Stimulated activated CD8-positive, alpha-beta memory T cell treated with anti-CD3 and anti-CD28 coated beads, Interleukin-4, amount 100 ng/mL, for 1 hour (primary cell): ENCODE results near the gene E2F8.

Experiments used
- DNase-seq, 2 donors: peaks; one replicate each; pipeline ENCODE4 v3.0.0-alpha.2; 2020; ENCODE audit warnings: low read depth in 2 of 2, low spot score in 1 of 2

Gene E2F8

DNA sequence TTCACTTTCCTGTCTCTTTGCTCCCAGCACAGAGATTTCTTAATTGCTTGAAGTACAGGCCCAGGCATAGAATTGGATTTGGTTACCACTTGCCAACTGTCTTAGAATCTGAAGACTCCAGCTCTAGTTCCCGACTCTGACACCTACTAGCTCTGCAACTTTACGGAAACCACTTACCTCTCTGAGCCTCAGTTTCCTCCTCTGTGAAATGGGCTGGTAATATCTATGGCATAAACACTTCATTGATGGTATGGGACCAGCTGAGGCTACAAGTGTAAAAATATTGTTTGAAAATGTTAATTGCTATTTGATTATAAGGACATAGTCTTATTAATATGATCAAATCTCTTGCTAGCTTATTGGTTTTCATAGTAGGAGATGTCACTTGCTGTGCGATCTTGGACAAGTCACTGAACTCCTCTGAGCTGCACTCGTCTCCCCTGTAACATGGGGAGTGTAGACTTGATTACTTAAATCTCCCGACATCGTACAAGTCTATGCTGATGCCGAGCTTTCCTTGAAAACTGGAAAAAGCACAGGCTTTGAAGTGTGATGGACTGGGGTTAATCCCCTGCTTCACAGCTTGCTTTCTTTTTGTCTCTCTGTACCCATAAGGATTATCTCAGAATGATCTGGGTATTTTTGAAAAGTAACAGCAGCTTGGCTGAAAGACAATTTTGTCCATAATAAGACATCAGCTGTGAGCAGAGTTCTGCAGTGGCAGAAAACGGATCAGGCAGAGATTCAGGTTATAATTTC lies 11.8 kb upstream of the E2F8 start:
- no peak for DNase-seq

DNA sequence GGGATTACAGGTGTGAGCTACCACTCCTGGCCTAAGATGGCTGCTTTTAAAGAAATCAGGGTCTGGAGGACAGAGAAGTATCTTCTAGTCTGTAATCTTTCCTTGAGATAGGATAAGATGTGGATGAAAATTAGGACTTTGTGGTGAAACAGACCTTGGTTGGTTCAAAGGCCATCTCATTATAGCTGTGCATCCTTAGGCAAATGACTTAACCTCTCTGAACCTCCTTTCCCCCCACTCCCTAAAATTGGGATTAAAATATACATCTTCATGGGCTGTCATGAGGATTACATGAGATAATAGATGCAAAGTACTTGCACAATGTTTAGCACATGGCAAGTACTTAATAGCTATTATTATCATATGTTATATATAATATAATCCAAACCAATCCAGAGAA lies 10.8 kb upstream of the E2F8 start:
- DNase-seq: no peak

DNA sequence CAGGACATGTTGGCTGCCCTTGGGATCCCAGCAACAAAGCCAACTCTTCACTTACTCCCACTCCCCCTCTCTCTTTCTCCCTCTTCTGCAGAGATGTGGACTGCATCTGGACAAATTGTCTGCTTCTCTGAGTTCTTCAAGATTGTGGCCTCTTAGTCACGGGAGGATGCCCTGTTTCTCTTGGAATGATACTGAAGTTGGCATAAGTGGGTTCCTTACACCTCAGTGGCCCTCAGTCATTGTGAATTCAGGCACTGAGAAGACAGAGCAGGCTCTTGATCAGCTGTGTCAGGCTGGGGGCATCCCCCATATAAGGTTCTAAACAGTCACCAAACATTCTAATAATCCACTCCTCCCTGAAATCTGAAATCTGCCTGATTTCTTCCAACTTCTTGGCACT lies 6.1 kb upstream of the E2F8 start:
- no peak for DNase-seq

DNA sequence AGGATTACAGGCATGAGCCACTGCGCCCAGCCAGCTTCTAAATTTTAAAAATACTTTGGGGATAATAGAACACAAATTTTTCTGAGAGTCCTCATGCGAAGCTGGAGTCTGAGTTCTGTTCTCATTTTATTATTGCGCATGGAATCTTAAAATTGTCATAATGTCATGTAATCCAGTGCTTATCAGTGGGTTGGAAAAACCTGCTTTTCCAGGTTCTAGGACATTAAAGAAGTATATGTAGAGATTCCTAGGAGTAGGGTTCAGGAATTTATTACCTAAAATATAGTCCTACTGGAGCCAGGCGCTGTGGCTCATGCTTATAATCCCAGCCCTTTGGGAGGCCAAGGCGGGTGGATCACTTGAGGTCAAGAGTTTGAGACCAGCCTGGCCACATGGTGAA lies 4.6 kb upstream of the E2F8 start:
- no peak for DNase-seq

DNA sequence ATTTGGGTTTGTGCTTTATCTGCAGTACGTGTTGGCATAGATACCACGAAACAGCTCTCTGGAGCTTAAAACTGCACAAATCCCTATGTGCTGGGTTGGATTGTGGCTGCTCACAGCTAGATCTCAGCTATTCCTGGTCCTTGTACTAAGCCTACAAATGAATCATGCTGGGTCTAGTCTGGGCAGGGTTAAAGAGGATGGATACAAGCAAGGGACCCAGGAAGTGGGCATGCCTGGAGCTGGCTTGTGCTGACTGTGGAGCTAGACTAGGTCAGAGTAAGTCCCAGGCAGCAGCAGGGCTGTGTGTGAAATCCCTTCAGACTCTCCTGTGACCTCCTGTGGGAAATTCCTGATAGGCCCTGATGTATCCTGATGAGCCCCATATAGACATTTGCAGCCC lies 3.9 kb upstream of the E2F8 start:
- no peak for DNase-seq

DNA sequence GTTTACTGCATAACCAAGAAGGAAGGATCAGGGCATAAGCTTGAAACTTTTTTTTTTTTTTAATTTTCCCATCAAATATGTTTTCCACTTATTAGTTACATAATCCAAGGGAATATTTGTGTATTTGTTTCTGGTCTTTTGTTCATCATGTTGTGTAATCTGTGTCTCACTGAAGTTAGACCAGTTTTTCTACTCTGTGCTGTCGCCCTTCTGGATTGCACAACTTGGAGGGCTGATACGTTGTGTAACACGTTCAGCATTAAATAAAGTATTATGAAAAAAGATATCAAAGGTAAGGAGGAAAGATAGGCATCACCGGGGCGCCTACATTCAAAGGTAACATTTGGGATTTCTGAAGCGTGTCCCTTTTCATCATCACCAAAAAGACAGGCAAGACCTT lies 3.3 kb upstream of the E2F8 start:
- DNase-seq: no peak

DNA sequence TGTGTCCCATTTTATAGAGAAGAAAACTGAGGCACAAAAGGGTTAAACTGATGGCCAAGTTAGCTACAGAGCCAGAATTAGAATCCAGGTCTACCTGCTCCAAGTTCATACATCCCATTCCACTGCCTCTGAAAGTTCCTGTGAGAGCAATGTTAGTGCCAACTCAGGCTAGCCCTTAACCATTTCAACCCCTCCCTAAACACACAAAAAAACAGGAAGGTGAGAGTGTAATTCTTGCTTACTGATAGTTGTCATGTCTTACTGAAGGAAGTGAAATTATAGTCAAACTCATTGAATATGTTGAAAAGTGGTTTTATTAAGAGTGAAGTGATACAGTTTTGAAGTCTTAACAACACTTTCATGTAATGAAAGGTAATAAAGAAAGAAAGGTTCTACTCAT lies 2.9 kb upstream of the E2F8 start:
- DNase-seq: no peak

DNA sequence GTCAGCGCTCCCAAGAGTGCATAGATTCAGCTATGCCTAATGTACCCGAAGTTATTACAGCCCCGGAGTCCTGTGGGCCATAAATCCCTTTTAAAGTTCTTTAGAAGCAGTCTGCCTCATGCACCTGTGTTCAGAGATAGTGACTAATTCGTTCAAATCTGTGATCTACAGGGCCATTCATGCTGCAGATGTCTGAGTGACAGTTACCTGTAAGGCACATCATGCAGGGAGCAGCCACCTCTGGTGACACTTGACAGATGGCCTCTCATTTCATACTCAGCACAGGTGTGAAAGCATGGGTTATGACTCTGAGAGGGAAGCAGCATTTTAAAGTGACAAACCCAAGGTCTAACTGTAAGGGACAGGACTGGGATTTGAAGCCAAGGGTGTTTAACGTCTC lies 2.4 kb upstream of the E2F8 start:
- no peak for DNase-seq

DNA sequence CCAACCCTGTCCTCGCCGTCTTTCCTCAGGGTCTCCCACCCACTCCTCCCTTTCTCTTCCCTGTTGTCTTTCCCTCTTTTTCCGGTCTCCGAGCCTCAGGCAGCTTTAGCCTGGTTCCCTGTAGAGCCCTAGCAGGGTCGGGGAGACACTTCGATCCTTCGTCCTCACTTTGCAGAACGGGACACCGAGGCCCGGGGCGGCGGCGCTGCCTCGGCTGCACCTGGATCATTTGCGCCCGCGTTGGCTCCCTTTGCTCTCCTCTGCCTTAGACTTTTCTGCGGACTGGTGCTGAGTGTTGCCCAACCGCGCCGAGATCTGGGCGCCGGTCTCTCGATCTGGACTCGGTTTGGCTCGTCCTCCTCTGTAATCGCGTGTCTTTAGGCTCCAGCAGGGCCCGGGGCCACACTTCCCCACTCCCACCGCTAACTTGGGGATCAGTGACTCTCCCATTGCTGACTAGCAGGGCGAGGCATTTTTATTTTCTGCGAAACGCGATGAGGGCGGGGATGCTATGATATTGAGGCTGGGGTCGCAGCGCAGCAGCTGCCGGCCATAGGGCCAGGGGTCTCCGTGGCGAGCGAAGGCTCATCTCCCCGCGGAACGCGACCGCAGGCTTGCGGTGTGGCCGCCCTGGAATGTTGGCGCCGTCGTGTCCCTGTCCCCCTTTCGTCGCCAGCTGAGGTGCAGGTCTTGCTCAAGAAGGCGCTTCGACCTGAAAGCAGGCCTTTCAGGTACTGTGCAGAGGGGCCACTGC lies 1.6 kb upstream of the E2F8 start:
- no peak for DNase-seq

DNA sequence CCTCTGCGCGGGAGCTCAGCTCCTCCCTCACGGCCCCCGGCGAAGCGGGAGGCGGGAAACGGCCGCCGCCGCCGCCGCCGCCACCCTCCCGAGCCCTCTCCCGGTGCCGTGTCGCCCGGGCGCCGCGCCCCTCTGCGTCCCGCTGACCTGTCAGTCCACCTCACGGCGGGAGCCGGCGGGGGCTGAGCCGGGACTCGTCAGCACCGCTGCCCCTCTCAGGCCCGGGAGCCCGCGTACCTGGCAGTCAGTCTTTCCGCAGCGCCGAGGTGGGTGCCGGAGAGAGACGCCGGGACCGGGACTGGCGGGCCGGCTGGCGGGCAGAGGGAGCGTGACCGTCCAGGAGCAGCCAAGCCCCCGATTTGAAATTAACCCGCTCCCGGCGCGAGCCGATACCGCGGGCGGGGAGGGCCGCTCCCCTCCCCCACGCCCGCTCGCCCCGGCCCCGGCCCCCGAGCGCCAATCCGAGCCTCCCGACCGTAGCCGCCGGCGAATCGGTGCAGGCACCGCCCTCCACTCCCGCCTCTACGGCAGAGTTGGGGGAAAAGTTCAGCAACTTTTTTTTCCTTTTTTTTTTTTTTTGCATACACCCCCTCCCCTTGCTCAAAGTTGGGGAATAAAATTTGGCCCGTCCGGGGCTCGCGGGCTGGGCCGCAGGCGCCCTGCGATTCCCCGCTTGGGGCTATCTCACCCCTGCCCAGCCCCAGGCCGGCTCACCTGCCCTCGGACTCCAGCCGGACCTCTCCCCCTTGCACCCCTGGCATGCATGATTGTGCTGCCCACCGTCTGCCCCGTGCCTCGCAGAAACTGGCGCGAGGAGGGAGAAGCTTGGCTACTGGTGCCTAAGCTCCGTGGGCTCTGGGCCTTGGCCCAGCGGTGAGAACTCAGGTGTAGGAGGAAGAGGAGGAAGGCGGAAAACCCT lies 774 bp upstream of the E2F8 start:
- no peak for DNase-seq

DNA sequence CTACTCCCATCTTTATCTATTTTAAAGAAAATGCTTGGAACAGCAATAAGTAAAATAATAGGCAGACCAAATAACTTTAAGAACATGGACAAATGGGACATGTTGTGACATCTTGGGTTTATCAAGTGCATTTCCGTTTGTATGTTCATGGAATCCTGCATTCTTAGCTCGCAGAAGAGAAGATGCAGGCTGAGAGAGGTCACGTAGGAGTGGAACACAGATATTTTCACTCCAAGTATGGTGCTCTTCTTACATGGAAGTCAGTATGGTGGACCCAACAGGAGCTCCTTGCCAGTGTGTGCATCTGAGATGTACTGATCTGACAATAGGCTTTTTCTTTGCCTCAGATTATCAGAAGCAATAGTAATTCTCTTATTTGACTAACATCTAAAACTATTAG lies 1.7 kb downstream of the E2F8 start:
- DNase-seq: no peak

DNA sequence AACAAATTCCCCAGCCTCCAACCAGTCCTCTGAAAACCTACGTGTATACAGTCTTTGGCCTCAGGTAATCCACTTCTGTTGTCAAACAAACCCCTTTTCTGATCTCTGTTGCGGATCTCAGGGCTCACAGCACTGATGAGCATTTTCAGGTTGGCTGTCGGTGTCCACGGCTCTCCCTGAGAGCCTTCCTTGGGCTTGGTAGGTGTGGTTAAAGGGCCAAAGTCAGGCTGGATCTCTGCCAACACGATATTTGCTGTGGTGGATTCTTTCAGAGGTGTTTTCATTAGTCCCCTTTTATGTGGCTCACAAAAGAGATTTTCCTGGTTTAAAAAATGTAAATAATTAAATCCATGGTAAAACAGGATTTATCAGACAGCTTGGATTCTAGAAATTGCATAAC lies 2.9 kb downstream of the E2F8 start:
- no peak for DNase-seq

DNA sequence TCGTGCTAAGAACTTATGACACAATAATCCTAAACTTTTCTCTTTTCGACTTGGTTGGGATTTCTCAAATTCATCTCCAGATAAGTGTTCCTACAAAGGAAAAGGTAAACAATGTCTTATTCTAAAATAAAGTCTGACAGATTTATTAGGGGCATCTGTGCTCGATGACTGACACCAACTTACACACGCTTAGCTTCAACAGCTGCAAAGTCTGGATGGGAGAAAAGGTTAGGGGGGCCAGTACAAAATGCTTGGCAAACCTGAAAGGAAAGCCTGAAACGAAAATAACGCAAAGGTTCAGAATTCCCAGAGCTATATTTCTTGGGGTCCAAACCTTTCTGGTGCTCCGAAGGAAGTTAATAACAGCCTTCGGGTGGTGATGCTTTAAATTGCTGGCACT lies 3.4 kb downstream of the E2F8 start:
- no peak for DNase-seq

DNA sequence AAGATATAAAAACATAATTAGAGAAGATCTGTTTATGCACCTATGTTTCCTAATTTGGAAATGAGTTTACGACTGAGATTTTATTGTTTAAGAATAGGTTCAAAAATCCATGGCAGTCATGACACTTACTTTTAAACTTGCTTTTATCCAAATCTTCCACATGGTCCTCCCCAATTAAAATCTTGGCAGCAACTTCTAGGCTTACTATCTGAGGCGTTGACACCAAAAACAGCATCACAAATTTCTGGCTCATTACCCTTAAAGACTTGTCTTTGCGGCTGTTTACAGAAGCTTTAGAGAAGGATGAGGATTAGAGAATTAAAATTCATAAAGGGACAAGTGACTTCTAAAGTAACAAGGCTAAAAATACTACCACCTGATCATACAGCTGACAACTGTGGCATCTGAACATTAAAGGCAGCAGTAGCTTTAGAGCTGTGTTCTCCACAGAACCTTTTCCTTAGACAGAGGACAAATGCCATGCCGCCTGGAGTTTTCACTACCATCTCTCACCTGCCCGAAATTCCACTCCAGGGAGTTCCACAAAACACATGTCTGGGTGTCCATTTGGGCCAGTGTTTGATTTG lies 6.4 kb downstream of the E2F8 start:
- no peak for DNase-seq

DNA sequence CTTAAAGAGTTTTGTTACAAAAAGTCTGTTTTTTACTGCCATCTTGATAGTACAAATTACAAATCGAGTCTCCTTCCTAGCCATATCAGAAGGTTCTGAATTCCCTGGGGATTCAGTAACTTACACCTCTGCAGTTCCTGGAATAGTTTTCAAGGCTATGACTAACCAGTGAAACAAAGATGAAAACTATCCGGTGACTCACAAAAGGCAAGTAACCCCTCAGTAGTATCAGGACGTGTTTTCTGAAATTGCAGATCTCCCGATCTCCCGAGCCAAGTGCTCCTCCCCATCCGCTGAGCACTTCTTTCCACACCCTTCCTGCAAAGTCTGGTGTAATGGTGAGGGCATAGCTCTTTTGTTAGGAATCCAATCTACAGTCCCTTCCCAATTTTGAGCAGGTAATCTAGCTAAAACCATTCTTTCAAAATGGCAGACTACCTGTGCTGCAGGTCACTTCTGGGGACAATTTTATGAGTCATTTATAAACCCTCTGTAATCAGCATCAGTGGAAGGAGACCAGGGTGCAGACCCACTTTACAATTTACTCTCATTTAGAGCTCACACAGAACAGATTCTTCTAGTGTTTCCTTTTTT lies 7.7 kb downstream of the E2F8 start:
- no peak for DNase-seq

DNA sequence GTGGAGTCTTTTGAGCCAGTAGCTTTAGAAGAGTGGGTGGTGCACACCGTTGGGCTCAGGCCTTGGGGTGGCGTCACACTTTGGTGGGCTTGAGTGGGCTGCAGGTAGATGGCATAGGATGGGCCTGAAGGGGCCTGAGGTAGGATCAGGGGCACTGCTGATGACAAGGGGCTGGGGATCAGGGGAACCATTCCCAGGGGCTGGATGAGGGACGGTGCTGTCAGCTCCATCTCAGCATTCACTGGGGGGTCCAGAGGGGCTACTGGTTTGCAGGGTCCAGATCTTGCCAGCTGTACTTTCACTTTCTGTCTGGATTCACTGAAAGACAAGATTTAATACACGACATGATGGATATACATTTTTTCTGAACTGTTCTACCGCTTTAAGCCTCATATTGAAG lies 11.1 kb downstream of the E2F8 start:
- DNase-seq: no peak

DNA sequence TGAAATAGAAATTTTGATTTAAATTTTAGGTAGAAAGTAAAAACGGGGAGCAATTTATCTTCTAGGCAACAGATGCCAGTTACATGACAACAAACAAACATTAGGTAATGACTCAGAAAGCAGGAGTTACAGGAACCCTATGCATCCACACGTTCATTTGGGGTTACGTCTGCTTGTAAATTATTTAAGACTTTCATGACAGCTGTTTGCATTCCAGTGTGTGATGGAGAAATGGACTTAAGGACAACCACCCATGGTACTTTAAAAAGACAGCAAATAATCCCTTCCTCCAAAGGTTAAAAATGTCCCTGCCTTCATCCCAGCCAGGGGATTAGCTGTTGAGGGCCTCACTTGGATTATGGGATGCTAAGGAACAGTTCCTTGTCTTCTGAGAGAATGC lies 11.8 kb downstream of the E2F8 start:
- no peak for DNase-seq

DNA sequence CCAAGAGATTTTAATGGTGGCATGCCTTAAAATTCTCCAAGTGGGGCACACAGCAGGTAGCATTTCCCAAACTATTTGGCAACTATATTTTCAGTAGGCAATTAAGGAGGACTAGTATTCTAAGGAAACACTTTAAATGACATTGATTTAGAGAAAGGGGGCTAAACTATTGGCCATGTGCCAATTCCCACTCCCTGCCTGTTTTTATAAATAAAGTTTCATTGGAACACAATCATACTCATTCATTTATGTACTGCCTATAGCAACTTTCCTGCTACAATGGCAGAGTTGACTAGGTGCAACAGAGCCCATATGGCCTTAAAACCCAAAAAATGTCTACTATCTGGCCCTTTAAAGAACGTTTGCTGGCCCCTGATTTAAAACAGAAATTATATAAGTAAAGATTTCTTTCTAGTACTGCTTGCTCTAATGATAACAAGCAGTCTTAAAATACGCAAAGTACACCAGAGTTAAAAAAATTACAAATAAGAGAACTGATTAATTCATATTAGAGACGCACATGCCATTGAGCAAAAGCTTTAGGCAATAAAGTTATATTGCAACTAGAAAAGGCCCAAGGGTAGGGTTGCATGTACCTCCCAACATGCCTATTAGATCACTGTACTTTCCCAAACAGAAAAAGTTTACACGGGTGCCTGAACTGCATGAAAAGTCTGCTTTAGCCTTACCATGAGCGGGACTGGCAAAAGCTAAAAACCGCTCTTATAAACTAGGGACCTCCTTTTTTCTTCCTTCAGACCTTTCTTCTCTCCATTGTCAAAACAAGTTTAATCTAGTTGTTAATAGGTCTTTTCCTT lies 14.2 kb downstream of the E2F8 start:
- no peak for DNase-seq

DNA sequence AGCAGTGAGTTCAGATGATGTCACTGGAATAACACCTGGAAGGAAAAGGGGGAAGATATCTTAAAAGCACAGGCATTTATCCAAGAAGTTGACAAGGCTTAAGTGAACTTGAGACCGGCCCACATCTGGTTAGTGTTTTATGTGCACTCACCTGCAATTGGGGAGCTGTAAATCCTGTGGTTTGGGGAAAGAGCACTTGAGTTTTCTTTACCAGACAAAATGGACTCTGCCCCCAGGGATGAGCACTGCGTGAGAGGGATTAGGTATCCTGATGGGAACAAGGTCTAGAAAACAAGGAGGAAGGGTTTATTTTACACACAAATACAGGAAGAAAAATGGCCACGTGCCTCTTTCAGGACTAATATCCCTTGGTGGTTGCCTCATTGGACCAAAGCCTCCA lies 15.2 kb downstream of the E2F8 start:
- DNase-seq: no peak

DNA sequence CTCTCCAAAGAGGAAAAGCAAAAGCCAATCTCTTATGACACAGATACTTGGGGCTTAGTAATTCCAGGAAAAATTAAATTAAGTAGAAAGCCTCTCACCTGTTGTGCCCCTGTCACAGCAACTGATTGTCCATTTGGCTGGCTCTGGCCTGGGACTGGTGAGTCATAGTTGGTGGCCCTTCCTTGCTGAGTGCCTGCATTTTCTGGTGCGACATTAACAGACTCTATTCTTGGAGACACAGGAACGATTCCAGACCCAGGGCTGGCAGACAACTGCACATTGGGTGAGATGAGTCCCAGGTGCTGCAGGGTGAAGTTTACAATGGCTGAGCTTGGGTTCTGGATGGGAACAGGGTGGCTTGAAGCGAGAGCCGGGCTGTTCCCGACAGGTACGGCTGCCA lies 15.6 kb downstream of the E2F8 start:
- no peak for DNase-seq
